Measurements from ENCODE around the gene DNLZ.

Gene DNLZ

GRCh38 chr9:136412962-136413361 is 49.4 kb upstream of the DNLZ start:
- ChIA-PET POLR2A (interaction anchor here (0.7 to 1.4 kb wide), 2 partner anchors 12 to 50 kb away, joined by 3 to 4 read pairs; no protein-coding TSS in a partner anchor), CTCF (interaction anchor here (0.6 to 1.5 kb wide), 2 partner anchors 12 to 215 kb away, joined by 3 to 8 read pairs; no protein-coding TSS in a partner anchor)
- H3K36me3 ChIP-seq (ENCODE audit: control insufficient read depth in 2 of 2, insufficient read depth in 1 of 2, low read length in 2 of 2) = peaks cover 8 to 69% of the 10 kb centered on the region in 2 experiments
- no peak overlapping the region for H3K4me3 ChIP-seq (ENCODE audit: low read depth, low read length)
- H3K27ac ChIP-seq (ENCODE audit: extremely low read depth, low read depth, low read length) = no peak overlapping the region
- H3K9me3 ChIP-seq (ENCODE audit: control insufficient read depth, insufficient read depth, low read depth, low read length) = no peaks in the 10 kb centered on the region
- TF ChIP-seq KLF16 (tag by site-specific recombination; IDR thresholded peaks at IDR 0.05) (no peak), RBAK (tag by site-specific recombination; IDR thresholded peaks at IDR 0.05) (no peak), REST (tag by site-specific recombination; IDR thresholded peaks at IDR 0.05) (no peak), ZNF600 (tag by site-specific recombination; IDR thresholded peaks at IDR 0.05) (peak; percentile 57), ZNF654 (tag by site-specific recombination; IDR thresholded peaks at IDR 0.05; ENCODE audit: low read depth) (no peak), ZNF23 (tag by site-specific recombination; IDR thresholded peaks at IDR 0.05; ENCODE audit: borderline replicate concordance) (no peak), SETDB1 (IDR thresholded peaks at IDR 0.05; ENCODE audit: insufficient read length, low read length) (no peak), ZNF610 (tag by site-specific recombination; IDR thresholded peaks at IDR 0.05; ENCODE audit: borderline replicate concordance) (no peak), ZIC2 (tag by site-specific recombination; IDR thresholded peaks at IDR 0.05) (peak; percentile 49), ZBTB7A (tag by site-specific recombination; IDR thresholded peaks at IDR 0.05; ENCODE audit: low read depth) (no peak), ZNF48 (tag by site-specific recombination; IDR thresholded peaks at IDR 0.05) (no peak), ZNF157 (tag by site-specific recombination; IDR thresholded peaks at IDR 0.05) (no peak), ZNF391 (tag by site-specific recombination; IDR thresholded peaks at IDR 0.05; ENCODE audit: borderline replicate concordance, low read depth) (no peak)
- TF ChIP-seq, protein P1, sequence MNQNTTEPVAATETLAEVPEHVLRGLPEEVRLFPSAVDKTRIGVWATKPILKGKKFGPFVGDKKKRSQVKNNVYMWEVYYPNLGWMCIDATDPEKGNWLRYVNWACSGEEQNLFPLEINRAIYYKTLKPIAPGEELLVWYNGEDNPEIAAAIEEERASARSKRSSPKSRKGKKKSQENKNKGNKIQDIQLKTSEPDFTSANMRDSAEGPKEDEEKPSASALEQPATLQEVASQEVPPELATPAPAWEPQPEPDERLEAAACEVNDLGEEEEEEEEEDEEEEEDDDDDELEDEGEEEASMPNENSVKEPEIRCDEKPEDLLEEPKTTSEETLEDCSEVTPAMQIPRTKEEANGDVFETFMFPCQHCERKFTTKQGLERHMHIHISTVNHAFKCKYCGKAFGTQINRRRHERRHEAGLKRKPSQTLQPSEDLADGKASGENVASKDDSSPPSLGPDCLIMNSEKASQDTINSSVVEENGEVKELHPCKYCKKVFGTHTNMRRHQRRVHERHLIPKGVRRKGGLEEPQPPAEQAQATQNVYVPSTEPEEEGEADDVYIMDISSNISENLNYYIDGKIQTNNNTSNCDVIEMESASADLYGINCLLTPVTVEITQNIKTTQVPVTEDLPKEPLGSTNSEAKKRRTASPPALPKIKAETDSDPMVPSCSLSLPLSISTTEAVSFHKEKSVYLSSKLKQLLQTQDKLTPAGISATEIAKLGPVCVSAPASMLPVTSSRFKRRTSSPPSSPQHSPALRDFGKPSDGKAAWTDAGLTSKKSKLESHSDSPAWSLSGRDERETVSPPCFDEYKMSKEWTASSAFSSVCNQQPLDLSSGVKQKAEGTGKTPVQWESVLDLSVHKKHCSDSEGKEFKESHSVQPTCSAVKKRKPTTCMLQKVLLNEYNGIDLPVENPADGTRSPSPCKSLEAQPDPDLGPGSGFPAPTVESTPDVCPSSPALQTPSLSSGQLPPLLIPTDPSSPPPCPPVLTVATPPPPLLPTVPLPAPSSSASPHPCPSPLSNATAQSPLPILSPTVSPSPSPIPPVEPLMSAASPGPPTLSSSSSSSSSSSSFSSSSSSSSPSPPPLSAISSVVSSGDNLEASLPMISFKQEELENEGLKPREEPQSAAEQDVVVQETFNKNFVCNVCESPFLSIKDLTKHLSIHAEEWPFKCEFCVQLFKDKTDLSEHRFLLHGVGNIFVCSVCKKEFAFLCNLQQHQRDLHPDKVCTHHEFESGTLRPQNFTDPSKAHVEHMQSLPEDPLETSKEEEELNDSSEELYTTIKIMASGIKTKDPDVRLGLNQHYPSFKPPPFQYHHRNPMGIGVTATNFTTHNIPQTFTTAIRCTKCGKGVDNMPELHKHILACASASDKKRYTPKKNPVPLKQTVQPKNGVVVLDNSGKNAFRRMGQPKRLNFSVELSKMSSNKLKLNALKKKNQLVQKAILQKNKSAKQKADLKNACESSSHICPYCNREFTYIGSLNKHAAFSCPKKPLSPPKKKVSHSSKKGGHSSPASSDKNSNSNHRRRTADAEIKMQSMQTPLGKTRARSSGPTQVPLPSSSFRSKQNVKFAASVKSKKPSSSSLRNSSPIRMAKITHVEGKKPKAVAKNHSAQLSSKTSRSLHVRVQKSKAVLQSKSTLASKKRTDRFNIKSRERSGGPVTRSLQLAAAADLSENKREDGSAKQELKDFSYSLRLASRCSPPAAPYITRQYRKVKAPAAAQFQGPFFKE (tag by site-specific recombination; IDR thresholded peaks at IDR 0.05; ENCODE audit: borderline replicate concordance) = no peak
- peaks cover 11% of the 10 kb centered on the region for H3K4me1 ChIP-seq (ENCODE audit: control insufficient read depth, insufficient read depth, low read length)

DNA sequence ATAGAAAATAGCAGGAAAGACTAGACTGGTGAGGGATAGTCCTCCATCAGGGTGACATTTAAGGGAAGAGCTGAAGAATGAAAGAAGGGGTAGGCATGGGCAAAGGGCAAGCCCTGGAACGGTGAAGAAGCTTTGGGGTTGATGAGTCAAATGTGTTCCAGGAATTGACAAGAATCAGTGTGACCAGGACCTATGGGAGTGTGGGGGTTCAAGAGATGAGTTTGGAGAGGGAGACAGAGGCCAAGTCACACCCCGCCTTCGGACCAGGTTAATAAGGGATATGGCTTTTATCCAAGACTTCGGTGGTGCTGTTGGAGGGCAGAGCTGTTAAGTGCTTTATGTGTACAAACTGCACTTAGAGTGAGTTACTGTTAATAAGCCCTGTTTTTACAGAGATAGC is 47.8 kb upstream of the DNLZ start:
- peaks cover 11% of the 10 kb centered on the region for H3K4me1 ChIP-seq (ENCODE audit: control insufficient read depth, insufficient read depth, low read length)
- H3K9me3 ChIP-seq (ENCODE audit: control insufficient read depth, insufficient read depth, low read depth, low read length) = no peaks in the 10 kb centered on the region
- H3K4me3 ChIP-seq (ENCODE audit: low read depth, low read length) = peak overlapping the region; percentile 75
- peak overlapping the region; percentile 71; the same call in 1 of the 2 replicates for H3K27ac ChIP-seq (ENCODE audit: extremely low read depth, low read depth, low read length)
- TF ChIP-seq ZNF391 (tag by site-specific recombination; IDR thresholded peaks at IDR 0.05; ENCODE audit: borderline replicate concordance, low read depth) = no peak
- TF ChIP-seq PRDM10 (tag by site-specific recombination; IDR thresholded peaks at IDR 0.05) = peak; percentile 40
- CTCF ChIA-PET = interaction anchor here (0.7 to 1.6 kb wide), 6 partner anchors 11 to 220 kb away, joined by 3 to 12 read pairs (median 4); partner anchors contain the start of genes DNLZ and INPP5E
- peaks cover 11 to 68% of the 10 kb centered on the region in 2 experiments for H3K36me3 ChIP-seq (ENCODE audit: control insufficient read depth in 2 of 2, insufficient read depth in 1 of 2, low read length in 2 of 2)
- POLR2A ChIA-PET = interaction anchor here (1.0 to 1.3 kb wide), 5 partner anchors 8 to 48 kb away, joined by 3 to 9 read pairs (median 4); partner anchors contain the start of gene DNLZ
